GM12801 (cell line): ENCODE results near the gene RRBP1.

ENCODE experiments used
- TF ChIP-seq, protein P1 (sequence below): IDR thresholded peaks from one replicate; pipeline ENCODE4 v1.5.1; 2011; ENCODE audit warnings: control low read depth; ENCODE audit not compliant: insufficient read length; ENCODE audit errors: extremely low read depth

The RRBP1 gene

DNA sequence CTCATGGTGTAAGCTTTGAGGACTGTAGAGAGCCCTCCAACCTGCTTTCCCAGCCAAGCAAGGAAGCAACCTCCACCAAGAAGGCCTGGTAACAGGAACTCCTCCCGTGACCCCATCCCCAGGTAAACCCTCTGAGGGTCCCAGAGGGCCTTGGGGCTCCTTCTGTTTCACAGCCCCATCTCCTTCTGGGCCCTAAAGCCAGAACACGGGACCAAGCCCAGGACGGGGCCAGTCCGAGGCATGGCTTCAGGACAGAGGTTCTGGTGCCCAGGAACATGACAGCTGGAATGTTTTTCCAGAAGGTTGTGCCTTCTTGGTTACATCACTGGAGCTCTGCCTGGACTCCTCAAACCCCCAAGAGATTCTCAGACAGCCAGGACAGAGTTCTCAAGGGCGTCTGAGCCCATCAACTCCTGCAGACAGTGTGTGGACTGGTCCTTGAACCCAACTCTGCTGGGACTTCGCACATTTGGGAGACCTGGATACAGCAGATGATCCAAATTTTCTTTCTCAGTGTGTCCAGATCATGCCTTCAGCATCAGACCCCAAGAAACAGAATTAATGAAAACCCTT is 43.1 kb downstream of the RRBP1 start:
- TF ChIP-seq, protein P1, sequence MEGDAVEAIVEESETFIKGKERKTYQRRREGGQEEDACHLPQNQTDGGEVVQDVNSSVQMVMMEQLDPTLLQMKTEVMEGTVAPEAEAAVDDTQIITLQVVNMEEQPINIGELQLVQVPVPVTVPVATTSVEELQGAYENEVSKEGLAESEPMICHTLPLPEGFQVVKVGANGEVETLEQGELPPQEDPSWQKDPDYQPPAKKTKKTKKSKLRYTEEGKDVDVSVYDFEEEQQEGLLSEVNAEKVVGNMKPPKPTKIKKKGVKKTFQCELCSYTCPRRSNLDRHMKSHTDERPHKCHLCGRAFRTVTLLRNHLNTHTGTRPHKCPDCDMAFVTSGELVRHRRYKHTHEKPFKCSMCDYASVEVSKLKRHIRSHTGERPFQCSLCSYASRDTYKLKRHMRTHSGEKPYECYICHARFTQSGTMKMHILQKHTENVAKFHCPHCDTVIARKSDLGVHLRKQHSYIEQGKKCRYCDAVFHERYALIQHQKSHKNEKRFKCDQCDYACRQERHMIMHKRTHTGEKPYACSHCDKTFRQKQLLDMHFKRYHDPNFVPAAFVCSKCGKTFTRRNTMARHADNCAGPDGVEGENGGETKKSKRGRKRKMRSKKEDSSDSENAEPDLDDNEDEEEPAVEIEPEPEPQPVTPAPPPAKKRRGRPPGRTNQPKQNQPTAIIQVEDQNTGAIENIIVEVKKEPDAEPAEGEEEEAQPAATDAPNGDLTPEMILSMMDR: no peak

DNA sequence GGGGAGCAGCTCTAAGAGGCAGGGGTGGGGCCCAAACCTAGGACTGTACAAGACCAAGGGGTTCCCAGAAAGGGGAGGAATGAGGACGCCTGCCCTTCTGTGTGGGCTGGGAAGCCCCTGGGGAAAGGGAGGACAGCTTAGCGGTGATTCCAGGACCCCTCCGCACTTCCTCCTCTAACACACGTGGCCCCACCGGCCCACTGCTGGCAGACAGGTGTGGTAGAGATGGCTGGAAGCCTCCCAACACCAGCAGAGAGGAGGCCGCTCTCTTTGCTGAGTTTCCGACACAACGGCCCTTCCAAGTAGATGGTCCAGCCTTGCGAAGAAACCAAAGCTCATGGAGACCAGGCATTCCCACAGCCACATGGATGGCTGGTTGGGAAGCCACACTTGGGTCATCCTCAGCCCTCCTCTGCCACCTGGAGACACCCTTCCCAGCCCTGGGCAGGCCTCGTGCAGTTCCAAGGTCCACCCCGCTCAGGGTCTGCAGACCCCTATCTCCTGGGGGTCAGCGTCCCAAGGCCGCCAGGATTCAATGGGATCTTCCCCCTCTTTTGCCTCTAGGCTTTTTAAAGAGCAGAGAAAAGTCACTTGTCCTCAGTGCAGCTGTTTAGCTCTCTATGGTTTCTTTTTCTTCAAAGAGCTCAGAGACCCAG is 43.9 kb downstream of the RRBP1 start:
- TF ChIP-seq, protein P1: no peak

DNA sequence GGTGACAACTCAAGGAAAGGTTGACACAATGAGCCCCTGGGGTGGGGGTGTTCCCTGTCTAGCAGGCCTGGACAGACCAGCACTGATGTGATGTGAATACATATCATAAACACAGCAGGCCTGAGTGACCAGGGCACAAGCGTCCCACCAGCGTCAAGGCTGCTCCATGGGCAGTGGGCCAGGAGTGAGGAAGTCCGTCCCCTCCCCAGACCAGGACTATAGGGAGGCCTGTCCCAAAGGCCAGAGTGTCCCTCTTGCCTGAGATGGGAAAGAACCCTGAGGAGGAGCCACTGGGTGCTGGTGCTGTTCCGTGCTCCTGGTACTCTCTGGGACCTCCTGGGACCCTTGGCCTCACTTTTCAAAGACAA is 44.6 kb downstream of the RRBP1 start:
- TF ChIP-seq, protein P1: no peak

DNA sequence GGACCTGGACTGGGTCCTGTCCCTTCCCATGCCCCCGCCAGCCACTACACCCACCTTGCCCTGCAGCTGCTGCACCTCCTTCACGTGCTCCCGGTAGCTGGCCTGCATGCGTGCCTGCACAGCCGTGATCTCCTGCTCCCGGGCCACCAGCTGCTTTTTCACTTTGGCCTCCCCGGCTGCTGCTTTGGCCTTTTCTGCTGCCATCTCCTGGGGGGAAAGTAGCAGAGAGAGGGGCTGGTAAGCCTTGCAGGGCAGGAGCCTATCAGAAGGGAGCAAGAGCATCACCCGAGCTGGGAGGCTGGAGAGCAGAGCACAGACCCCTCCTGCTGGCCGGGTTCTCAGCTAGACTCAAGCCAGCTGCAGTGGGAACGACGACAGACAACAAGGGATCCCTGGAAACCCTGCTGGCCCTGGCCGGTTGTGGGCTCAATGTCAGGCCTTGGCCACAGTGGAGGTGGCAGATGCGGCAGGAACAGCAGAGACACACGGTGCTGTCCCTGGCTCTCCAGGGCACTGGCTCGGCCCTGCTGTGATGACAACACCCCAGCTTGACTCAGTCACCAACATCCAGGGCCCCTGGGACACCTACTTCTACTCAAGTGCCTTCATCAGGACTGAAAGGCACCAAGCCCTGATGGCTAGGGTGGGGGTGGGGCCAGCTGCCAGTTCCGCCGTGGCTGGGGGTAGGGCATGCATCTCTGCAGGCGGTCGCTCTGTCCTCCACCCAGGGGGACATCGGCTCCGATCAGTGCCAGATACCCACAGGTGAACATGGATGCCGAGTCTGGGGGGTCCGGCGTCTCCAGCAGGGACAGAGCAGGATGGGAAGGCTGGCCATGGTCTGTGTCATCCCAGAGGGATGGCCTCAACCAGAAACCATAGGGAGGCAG is 45.3 kb downstream of the RRBP1 start:
- TF ChIP-seq, protein P1: no peak

DNA sequence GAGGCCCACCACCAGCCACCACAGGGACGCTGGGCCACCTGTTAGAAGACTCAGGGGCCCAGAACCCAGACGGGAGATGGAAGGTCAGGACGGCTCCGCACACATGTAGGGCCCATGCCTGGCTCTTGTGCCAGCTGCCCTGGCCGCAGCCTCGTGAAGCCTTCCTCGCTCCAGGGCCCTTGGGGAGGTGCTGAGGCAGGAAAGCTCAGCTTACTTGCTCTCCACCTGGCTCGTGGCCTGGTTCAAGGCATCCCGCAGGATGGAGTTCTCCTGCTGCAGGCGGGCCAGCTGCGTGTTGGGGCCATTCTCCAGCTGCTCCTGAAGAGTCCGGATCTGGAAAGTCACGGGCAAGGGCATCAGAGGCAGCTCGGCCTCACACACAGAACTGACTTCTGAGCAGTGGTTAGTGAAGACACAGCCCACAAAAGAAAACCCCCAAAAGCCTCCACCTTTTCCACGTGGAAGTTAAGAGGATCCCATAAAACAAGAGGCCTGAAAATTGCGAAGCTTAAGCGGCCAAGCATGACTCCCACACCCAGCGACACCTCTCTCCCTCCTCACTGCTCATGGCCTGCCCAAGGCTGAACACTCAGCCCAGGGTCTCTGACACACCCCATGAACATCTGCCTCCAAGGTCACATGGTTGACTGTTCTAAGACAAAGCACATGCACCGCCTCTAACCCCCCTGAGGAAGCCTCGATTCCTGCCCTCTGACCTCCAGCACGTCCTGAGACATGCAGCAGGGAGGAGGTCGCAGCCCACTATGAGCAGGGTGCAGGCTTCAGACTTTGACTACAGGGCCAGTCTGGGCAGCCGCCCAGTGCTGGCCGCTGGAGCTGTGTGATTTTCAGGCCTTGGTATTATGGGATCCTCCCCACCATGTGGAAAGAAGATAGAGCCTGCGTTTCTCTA is 46.5 kb downstream of the RRBP1 start:
- TF ChIP-seq, protein P1: no peak

DNA sequence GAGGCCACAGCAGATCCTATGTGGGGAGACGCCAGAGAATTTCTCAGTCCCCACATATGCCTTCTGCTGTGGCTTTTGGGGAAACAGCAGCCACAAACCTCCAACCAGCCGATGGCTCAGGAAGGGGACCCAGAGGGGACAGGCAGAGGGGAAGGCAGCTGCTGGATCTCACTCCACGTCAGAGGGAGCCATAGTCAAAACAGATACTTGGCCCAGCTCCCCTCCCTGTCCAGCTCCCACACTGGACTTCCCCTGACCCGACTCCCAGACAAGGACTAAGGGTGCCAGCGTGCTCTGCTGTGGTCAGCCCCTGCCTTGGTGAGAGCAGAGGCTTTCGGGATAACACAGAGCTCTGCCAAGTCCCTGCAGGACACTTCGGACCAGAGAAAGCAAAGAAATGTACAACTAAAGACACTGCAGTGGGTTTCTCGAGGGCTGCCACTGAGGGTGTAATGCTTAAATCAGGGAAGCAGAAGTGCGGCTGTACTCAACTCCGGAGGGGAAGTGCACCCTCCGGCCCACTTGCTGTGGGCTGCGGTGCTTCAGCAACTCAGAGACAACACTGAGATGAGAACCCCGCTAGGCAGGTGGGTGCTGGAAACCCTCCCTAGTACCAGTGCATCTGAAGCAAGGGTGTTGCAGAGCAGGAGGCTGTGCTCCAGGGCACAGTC is 47.2 kb downstream of the RRBP1 start:
- TF ChIP-seq, protein P1: no peak
